Endodermal cell (in vitro differentiated cells): ENCODE results near the gene DIP2B. TPM values are rescaled to one million over a fixed set of nuclear protein-coding genes. Genes with fewer than 3 reads are reported as not detected.

Experiments used
- DNase-seq: peaks from one replicate; pipeline ENCODE4 v3.0.0-alpha.2; 2017
- H3K27ac ChIP-seq: 2 replicates; pipeline ENCODE4 v1.5.1; 2013; ENCODE audit warnings: mild to moderate bottlenecking, low read depth, low read length, moderate library complexity
- H3K27me3 ChIP-seq: 2 replicates; pipeline ENCODE4 v1.6.1; 2013; ENCODE audit warnings: mild to moderate bottlenecking, low read length, moderate library complexity; ENCODE audit not compliant: insufficient read depth, control insufficient read depth, poor library complexity, severe bottlenecking
- H3K36me3 ChIP-seq: 2 replicates; pipeline ENCODE4 v1.7.0; 2013; ENCODE audit warnings: mild to moderate bottlenecking, low read length, moderate library complexity; ENCODE audit not compliant: control insufficient read depth, insufficient read depth
- H3K4me1 ChIP-seq: one replicate; pipeline ENCODE4 v1.7.0; 2013; ENCODE audit warnings: low read length; ENCODE audit not compliant: control insufficient read depth, insufficient read depth
- H3K4me3 ChIP-seq: 2 replicates; pipeline ENCODE4 v1.5.1; 2013; ENCODE audit warnings: mild to moderate bottlenecking, low read length, moderate library complexity
- H3K9ac ChIP-seq: 2 replicates; pipeline ENCODE4 v1.6.1; 2013; ENCODE audit warnings: mild to moderate bottlenecking, low read length, moderate library complexity; ENCODE audit not compliant: poor library complexity, severe bottlenecking; ENCODE audit errors: extremely low read depth
- H3K9me3 ChIP-seq: 2 replicates; pipeline ENCODE4 v1.6.1; 2013; ENCODE audit warnings: mild to moderate bottlenecking, low read length, moderate library complexity; ENCODE audit not compliant: control insufficient read depth
- H3K27ac Mint-ChIP-seq: 2 replicates; pipeline ENCODE4 v1.8.0; 2020; ENCODE audit warnings: mixed read lengths
- H3K27me3 Mint-ChIP-seq: 2 replicates; pipeline ENCODE4 v1.8.0; 2021; ENCODE audit warnings: mild to moderate bottlenecking, mixed read lengths; ENCODE audit not compliant: insufficient read depth
- H3K36me3 Mint-ChIP-seq: 2 replicates; pipeline ENCODE4 v1.8.0; 2020; ENCODE audit warnings: low read depth, mixed read lengths
- H3K4me1 Mint-ChIP-seq: 2 replicates; pipeline ENCODE4 v1.8.0; 2020; ENCODE audit warnings: mixed read lengths
- H3K4me3 Mint-ChIP-seq: 2 replicates; pipeline ENCODE4 v1.8.0; 2020; ENCODE audit warnings: mild to moderate bottlenecking, moderate library complexity, mixed read lengths
- H3K9me3 Mint-ChIP-seq: 2 replicates; pipeline ENCODE4 v1.8.0; 2020; ENCODE audit warnings: mild to moderate bottlenecking, mixed read lengths
- WGBS, 2 experiments: methylation state at CpG; one replicate each; pipeline versions ENCODE4 v1.1.5 to v1.1.7; 2013; ENCODE audit warnings: missing lambda C conversion rate in 2 of 2, mixed read lengths in 1 of 2; ENCODE audit not compliant: insufficient coverage in 1 of 2, insufficient read length in 1 of 2; 5-methylcytosine and 5-hydroxymethylcytosine counted together
- total RNA-seq, 2 donors: library from RNA; stranded (reverse); fragmentation: NEBNext Ultra II Directional in 1 of 2; extraction: Animal tissue kit (Norgen Biotek cat#: 25700) in 1 of 2; gene quantifications; 2 replicates in 1 of 2; 3 replicates in 1 of 2; pipeline ENCODE4 v1.2.1, GENCODE V29; 2021
- TF ChIP-seq, protein P1 (sequence below): fragments of 200-600 bp; sonication (generic); conservative IDR thresholded peaks from 2 replicates; pipeline ENCODE4 v1.5.0; 2021; ENCODE audit warnings: antibody characterized with exemption, mild to moderate bottlenecking

Gene DIP2B
- total RNA-seq, 2 donors from 2014 or later: 20.6 to 21.3 TPM

GRCh38 chr12:50699154-50699553, 194.4 kb downstream of the DIP2B start:
- Histone ChIP-seq H3K27ac (no peak overlapping the region), H3K9me3 (no peaks in the 10 kb centered on the region), H3K36me3 (peaks cover 62% of the 10 kb centered on the region), H3K4me3 (no peak overlapping the region), H3K27me3 (no peaks in the 10 kb centered on the region), H3K4me1 (no peaks in the 10 kb centered on the region), H3K9ac (no peak overlapping the region)
- peak overlapping the region; percentile 36 for H3K27ac Mint-ChIP-seq
- TF ChIP-seq, protein P1, sequence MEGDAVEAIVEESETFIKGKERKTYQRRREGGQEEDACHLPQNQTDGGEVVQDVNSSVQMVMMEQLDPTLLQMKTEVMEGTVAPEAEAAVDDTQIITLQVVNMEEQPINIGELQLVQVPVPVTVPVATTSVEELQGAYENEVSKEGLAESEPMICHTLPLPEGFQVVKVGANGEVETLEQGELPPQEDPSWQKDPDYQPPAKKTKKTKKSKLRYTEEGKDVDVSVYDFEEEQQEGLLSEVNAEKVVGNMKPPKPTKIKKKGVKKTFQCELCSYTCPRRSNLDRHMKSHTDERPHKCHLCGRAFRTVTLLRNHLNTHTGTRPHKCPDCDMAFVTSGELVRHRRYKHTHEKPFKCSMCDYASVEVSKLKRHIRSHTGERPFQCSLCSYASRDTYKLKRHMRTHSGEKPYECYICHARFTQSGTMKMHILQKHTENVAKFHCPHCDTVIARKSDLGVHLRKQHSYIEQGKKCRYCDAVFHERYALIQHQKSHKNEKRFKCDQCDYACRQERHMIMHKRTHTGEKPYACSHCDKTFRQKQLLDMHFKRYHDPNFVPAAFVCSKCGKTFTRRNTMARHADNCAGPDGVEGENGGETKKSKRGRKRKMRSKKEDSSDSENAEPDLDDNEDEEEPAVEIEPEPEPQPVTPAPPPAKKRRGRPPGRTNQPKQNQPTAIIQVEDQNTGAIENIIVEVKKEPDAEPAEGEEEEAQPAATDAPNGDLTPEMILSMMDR: no peak
- H3K9me3 Mint-ChIP-seq: no peaks in the 10 kb centered on the region
- no peaks in the 10 kb centered on the region for H3K4me1 Mint-ChIP-seq
- H3K27me3 Mint-ChIP-seq: no peaks in the 10 kb centered on the region
- peaks cover 54% of the 10 kb centered on the region for H3K36me3 Mint-ChIP-seq
- WGBS, 2 experiments: 86 to 94% methylated on average over 1 of the region's 1 CpG
- H3K4me3 Mint-ChIP-seq: no peak overlapping the region
- DNase-seq: no peak

- Mint-ChIP-seq H3K9me3 (no peaks in the 10 kb centered on the region), H3K27ac (no peak overlapping the region), H3K36me3 (peaks cover 58% of the 10 kb centered on the region), H3K4me3 (no peak overlapping the region), H3K4me1 (no peaks in the 10 kb centered on the region), H3K27me3 (no peaks in the 10 kb centered on the region)
- TF ChIP-seq, protein P1: no peak
- H3K4me1 ChIP-seq: no peaks in the 10 kb centered on the region
- H3K36me3 ChIP-seq: peaks cover 69% of the 10 kb centered on the region
- H3K9me3 ChIP-seq: no peaks in the 10 kb centered on the region
- H3K27me3 ChIP-seq: no peaks in the 10 kb centered on the region
- no peak overlapping the region for H3K4me3 ChIP-seq
- no peak overlapping the region for H3K9ac ChIP-seq
- H3K27ac ChIP-seq: no peak overlapping the region
- no peak for DNase-seq
- WGBS, 2 experiments: 89 to 94% methylated on average over 6 of the region's 6 CpGs
Measured at GRCh38 chr12:50699940-50700339, 195.2 kb downstream of the DIP2B start.

GRCh38 chr12:50706606-50707005, 201.8 kb downstream of the DIP2B start:
- Histone ChIP-seq H3K4me1 (no peaks in the 10 kb centered on the region), H3K27me3 (no peaks in the 10 kb centered on the region), H3K9me3 (no peaks in the 10 kb centered on the region), H3K27ac (no peak overlapping the region), H3K4me3 (no peak overlapping the region), H3K9ac (no peak overlapping the region), H3K36me3 (peaks cover 60% of the 10 kb centered on the region)
- Mint-ChIP-seq H3K4me3 (no peak overlapping the region), H3K4me1 (no peaks in the 10 kb centered on the region), H3K36me3 (peaks cover 50% of the 10 kb centered on the region), H3K27me3 (no peaks in the 10 kb centered on the region), H3K9me3 (no peaks in the 10 kb centered on the region), H3K27ac (no peak overlapping the region)
- no peak for DNase-seq
- TF ChIP-seq, protein P1: no peak
